Keratinocyte (primary cell): ENCODE measurements around the gene KLF11. TPM values are rescaled to one million over a fixed set of nuclear protein-coding genes. Genes with fewer than 3 reads are reported as not detected.
A peak's percentile ranks its signal among the peaks of the same experiment; 100 is the strongest.

ENCODE experiments used
- DNase-seq: peaks from one replicate; pipeline ENCODE4 v3.0.0-alpha.2; 2011; ENCODE audit warnings: low read depth, missing footprints, low spot score
- FAIRE-seq: peaks from 2 replicates; lab custom pipeline; 2011; peaks lifted over from hg19 to GRCh38; lab: Jason Lieb, UNC
- H2AFZ ChIP-seq: 2 replicates; pipeline ENCODE4 v1.6.0; 2012; ENCODE audit warnings: low read length, control low read depth, inconsistent platforms; ENCODE audit not compliant: control insufficient read depth
- H3K27ac ChIP-seq: 2 replicates; pipeline ENCODE4 v1.5.1; 2011; ENCODE audit warnings: low read length; ENCODE audit not compliant: control insufficient read depth, insufficient read depth
- H3K27me3 ChIP-seq: 3 replicates; pipeline ENCODE4 v1.6.0; 2011; ENCODE audit warnings: low read length; ENCODE audit not compliant: control insufficient read depth, insufficient read depth; ENCODE audit errors: extremely low read depth
- H3K36me3 ChIP-seq, 2 experiments: 2 replicates in 1 of 2; 3 replicates in 1 of 2; pipeline ENCODE4 v1.5.1; 2011; ENCODE audit warnings: low read length in 2 of 2, mild to moderate bottlenecking in 1 of 2; ENCODE audit not compliant: control insufficient read depth in 2 of 2, insufficient read depth in 2 of 2; ENCODE audit errors: extremely low read depth in 1 of 2
- H3K4me1 ChIP-seq: 3 replicates; pipeline ENCODE4 v1.5.1; 2011; ENCODE audit warnings: low read length; ENCODE audit not compliant: control insufficient read depth, insufficient read depth; ENCODE audit errors: extremely low read depth
- H3K4me2 ChIP-seq: 3 replicates; pipeline ENCODE4 v1.6.0; 2011; ENCODE audit warnings: low read depth, low read length; ENCODE audit not compliant: control insufficient read depth, insufficient read depth; ENCODE audit errors: extremely low read depth
- H3K4me3 ChIP-seq, 3 experiments: fragments of 200-600 bp in 1 of 3; sonication (generic) in 1 of 3; 2 replicates in 2 of 3; 3 replicates in 1 of 3; pipeline ENCODE4 v1.5.1; 2011 to 2016; ENCODE audit warnings: low read length in 3 of 3, mild to moderate bottlenecking in 3 of 3, control low read depth in 2 of 3, inconsistent platforms in 1 of 3, low read depth in 1 of 3, mixed read lengths in 1 of 3, mixed run types in 1 of 3, moderate library complexity in 1 of 3; ENCODE audit not compliant: control insufficient read depth in 2 of 3, insufficient read depth in 2 of 3; ENCODE audit errors: extremely low read depth in 1 of 3
- H3K79me2 ChIP-seq: 2 replicates; pipeline ENCODE4 v1.6.0; 2012; ENCODE audit warnings: low read length; ENCODE audit not compliant: control insufficient read depth, insufficient read depth
- H3K9ac ChIP-seq: 3 replicates; pipeline ENCODE4 v1.6.0; 2011; ENCODE audit warnings: low read length; ENCODE audit not compliant: control insufficient read depth, insufficient read depth; ENCODE audit errors: extremely low read depth
- H3K9me1 ChIP-seq: 3 replicates; pipeline ENCODE4 v1.6.0; 2011; ENCODE audit warnings: low read length; ENCODE audit not compliant: control insufficient read depth, insufficient read depth; ENCODE audit errors: extremely low read depth
- H3K9me3 ChIP-seq: 2 replicates; pipeline ENCODE4 v1.5.1; 2012; ENCODE audit warnings: low read depth, low read length; ENCODE audit not compliant: control insufficient read depth
- H4K20me1 ChIP-seq: 3 replicates; pipeline ENCODE4 v1.6.0; 2011; ENCODE audit warnings: low read length; ENCODE audit not compliant: control insufficient read depth, insufficient read depth; ENCODE audit errors: extremely low read depth
- CTCF ChIP-seq, 3 experiments: IDR thresholded peaks in 1 of 3; conservative IDR thresholded peaks in 1 of 3; optimal IDR thresholded peaks in 1 of 3; 2 replicates in 2 of 3; 3 replicates in 1 of 3; pipeline versions ENCODE3 to v1.5.1; 2011; ENCODE audit warnings: low read length in 3 of 3, mild to moderate bottlenecking in 3 of 3, moderate library complexity in 2 of 3, control low read depth in 1 of 3, inconsistent platforms in 1 of 3; ENCODE audit not compliant: insufficient read depth in 2 of 3; ENCODE audit errors: extremely low read depth in 1 of 3
- EZH2 ChIP-seq: IDR thresholded peaks from one replicate; pipeline ENCODE4 v1.6.1; 2012; ENCODE audit warnings: inconsistent platforms, mild to moderate bottlenecking, low read length, moderate library complexity
- dilution Hi-C: fragments of 300-500 bp; cut with MboI; formaldehyde crosslinking; loops from one replicate; pipeline ENCODE4 v1.7.0; 2020; ENCODE audit warnings: low sequenced_read_pairs; ENCODE audit not compliant: extremely low pct_ligation_motif_present
- polyA minus RNA-seq, 3 experiments: library from RNA; depleted of rRNA, polyadenylated mRNA; stranded (reverse); fragments of >200 nt; gene quantifications; 1 replicate in 1 of 3; 2 replicates in 1 of 3; 3 replicates in 1 of 3; pipeline ENCODE4 v1.2.3, GENCODE V29; 2011
- polyA plus RNA-seq, 5 experiments: library from polyadenylated mRNA; depleted of rRNA in 3 of 5; stranded (reverse) in 3 of 5; stranded (forward) in 1 of 5; unstranded in 1 of 5; fragments of >200 nt; gene quantifications; 1 replicate in 1 of 5; 2 replicates in 3 of 5; 3 replicates in 1 of 5; pipeline versions ENCODE4 v1.2.1 to v1.2.3, GENCODE V29; 2011 to 2012; ENCODE audit warnings: missing spikeins in 2 of 5, low read depth in 1 of 5, low replicate concordance in 1 of 5

The KLF11 gene
- polyA plus RNA-seq (6.1 to 7.0 TPM (median 6.6 TPM) in 3 replicates), polyA minus RNA-seq (6.7 to 17.2 TPM (median 10.8 TPM) in 3 replicates)
- polyA plus RNA-seq (2011; ENCODE audit: low read depth) = 4.3 TPM
- polyA plus RNA-seq (2011; cell fraction: cytosol; rRNA removed) = 3.7 and 5.2 TPM in 2 replicates
- polyA plus RNA-seq (2011; cell fraction: nucleus; rRNA removed) = 5.0 and 5.8 TPM in 2 replicates
- 2.7 and 7.4 TPM in 2 replicates for polyA plus RNA-seq (2012; ENCODE audit: low replicate concordance)
- polyA minus RNA-seq (2011; cell fraction: cytosol; rRNA and poly(A)+ RNA removed) = 6.3 TPM
- 3.1 and 5.7 TPM in 2 replicates for polyA minus RNA-seq (2011; cell fraction: nucleus; rRNA and poly(A)+ RNA removed)

GRCh38 chr2:10043256-10043905, at the start of gene KLF11:
KLF11 (plus strand) TSS chr2:10043550; CDS start chr2:10043717, 167 bp downstream.
- Histone ChIP-seq H3K9me3 (no peaks in the 10 kb centered on the region), H3K27ac (no peak within 1 kb of the TSS), H3K36me3 (peaks cover 0 to 3% of the 10 kb centered on the region in 2 experiments), H3K4me3 (peak within 1 kb of the TSS; percentile 46 to 54 (median 49)), H3K79me2 (no peaks in the 10 kb centered on the region), H3K4me1 (peaks cover 13% of the 10 kb centered on the region), H3K9ac (peak within 1 kb of the TSS; percentile 70), H3K4me2 (peak within 1 kb of the TSS; percentile 81), H4K20me1 (no peaks in the 10 kb centered on the region), H3K27me3 (peaks cover 10% of the 10 kb centered on the region), H3K9me1 (no peaks in the 10 kb centered on the region), H2AFZ (peak within 1 kb of the TSS; percentile 76)
- dilution Hi-C loops = loop anchor here (25.0 kb wide), 1 partner anchor 281 kb away; no protein-coding TSS in a partner anchor
- DNase-seq (no peak), FAIRE-seq (no peak)
- TF ChIP-seq CTCF (optimal IDR thresholded peaks at IDR 0.05 in 1 of 3, IDR thresholded peaks at IDR 0.05 in 1 of 3, conservative IDR thresholded peaks at IDR 0.05 in 1 of 3; ENCODE audit: extremely low read depth in 1 of 3, insufficient read depth in 2 of 3, low read length in 3 of 3) = no peak
- TF ChIP-seq EZH2 = no peak

GRCh38 chr2:9994462-9994861, 48.9 kb upstream of the KLF11 start:
- H3K4me1 ChIP-seq = no peaks in the 10 kb centered on the region
- H3K27me3 ChIP-seq = no peaks in the 10 kb centered on the region
- H3K79me2 ChIP-seq = no peaks in the 10 kb centered on the region
- no peak overlapping the region for H3K4me3 ChIP-seq
- dilution Hi-C loops = no loop called here
- H3K9me1 ChIP-seq = no peaks in the 10 kb centered on the region
- no peak for DNase-seq
- H3K9me3 ChIP-seq = no peaks in the 10 kb centered on the region
- peaks cover 0 to 2% of the 10 kb centered on the region in 2 experiments for H3K36me3 ChIP-seq
- H3K9ac ChIP-seq = no peak overlapping the region
- no peak overlapping the region for H2AFZ ChIP-seq
- H4K20me1 ChIP-seq = no peaks in the 10 kb centered on the region
- no peak for FAIRE-seq
- H3K27ac ChIP-seq = no peak overlapping the region
- no peak overlapping the region for H3K4me2 ChIP-seq
- TF ChIP-seq EZH2 (no peak), CTCF (optimal IDR thresholded peaks at IDR 0.05 in 1 of 3, IDR thresholded peaks at IDR 0.05 in 1 of 3, conservative IDR thresholded peaks at IDR 0.05 in 1 of 3; ENCODE audit: extremely low read depth in 1 of 3, insufficient read depth in 2 of 3, low read length in 3 of 3) (no peak)
